ENCODE measurements around the gene MAML2. TPM values are rescaled to one million over a fixed set of nuclear protein-coding genes. Genes with fewer than 3 reads are reported as not detected.

Gene MAML2
- total and polyA plus RNA-seq, 2 donors: 7.9 to 25.6 TPM

GRCh38 chr11:96015906-96016565 lies 327.0 kb downstream of the MAML2 start:
- WGBS: 79% methylated on average over 4 of the region's 4 CpGs
- no peak for DNase-seq (ENCODE audit: extremely low spot score)
- Histone ChIP-seq H3K4me1 (ENCODE audit: insufficient read depth) (no peaks in the 10 kb centered on the region), H3K4me3 (ENCODE audit: low read depth, low read length) (no peak overlapping the region), H3K36me3 (ENCODE audit: insufficient read depth) (no peaks in the 10 kb centered on the region), H3K27ac (ENCODE audit: low read depth) (no peak overlapping the region)

GRCh38 chr11:96014217-96014616 lies 328.8 kb downstream of the MAML2 start:
- Histone ChIP-seq H3K4me3 (ENCODE audit: low read depth, low read length) (no peak overlapping the region), H3K36me3 (ENCODE audit: insufficient read depth) (no peaks in the 10 kb centered on the region), H3K4me1 (ENCODE audit: insufficient read depth) (no peaks in the 10 kb centered on the region), H3K27ac (ENCODE audit: low read depth) (no peak overlapping the region)
- DNase-seq (ENCODE audit: extremely low spot score): no peak
- 80% methylated on average over 3 of the region's 3 CpGs for WGBS

GRCh38 chr11:96013461-96014213 lies 329.4 kb downstream of the MAML2 start:
- Histone ChIP-seq H3K4me3 (ENCODE audit: low read depth, low read length) (no peak overlapping the region), H3K27ac (ENCODE audit: low read depth) (no peak overlapping the region), H3K4me1 (ENCODE audit: insufficient read depth) (no peaks in the 10 kb centered on the region), H3K36me3 (ENCODE audit: insufficient read depth) (no peaks in the 10 kb centered on the region)
- 80% methylated on average over 17 of the region's 17 CpGs for WGBS
- no peak for DNase-seq (ENCODE audit: extremely low spot score)

- Histone ChIP-seq H3K4me3 (ENCODE audit: low read depth, low read length) (no peak overlapping the region), H3K4me1 (ENCODE audit: insufficient read depth) (no peaks in the 10 kb centered on the region), H3K36me3 (ENCODE audit: insufficient read depth) (no peaks in the 10 kb centered on the region), H3K27ac (ENCODE audit: low read depth) (no peak overlapping the region)
- 6% methylated on average over 8 of the region's 8 CpGs for WGBS
- peak; percentile 78 for DNase-seq (ENCODE audit: extremely low spot score)
Measured at GRCh38 chr11:96012086-96012824, 330.7 kb downstream of the MAML2 start.

DNA sequence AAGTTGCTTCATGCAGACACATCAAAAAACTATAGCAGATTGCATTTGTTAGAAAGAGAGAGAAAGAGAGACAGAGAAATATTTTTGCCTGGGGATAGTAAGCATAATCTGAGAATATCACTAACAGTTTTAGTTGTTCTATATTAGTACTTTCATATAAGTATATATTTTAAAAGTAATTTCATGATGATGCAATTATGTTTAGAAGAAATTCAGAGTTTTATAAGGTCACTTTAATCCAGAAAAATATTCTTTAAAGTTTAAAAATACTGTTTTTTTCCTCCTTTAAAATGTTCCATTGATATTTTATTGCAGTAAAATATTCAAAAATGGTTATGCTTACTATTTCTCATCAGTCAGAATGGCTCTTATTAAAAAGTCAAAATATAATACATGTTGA lies 332.3 kb downstream of the MAML2 start:
- H3K36me3 ChIP-seq (ENCODE audit: insufficient read depth): no peaks in the 10 kb centered on the region
- no peaks in the 10 kb centered on the region for H3K4me1 ChIP-seq (ENCODE audit: insufficient read depth)
- H3K27ac ChIP-seq (ENCODE audit: low read depth): no peak overlapping the region
- H3K4me3 ChIP-seq (ENCODE audit: low read depth, low read length): no peak overlapping the region
- no peak for DNase-seq (ENCODE audit: extremely low spot score)

DNA sequence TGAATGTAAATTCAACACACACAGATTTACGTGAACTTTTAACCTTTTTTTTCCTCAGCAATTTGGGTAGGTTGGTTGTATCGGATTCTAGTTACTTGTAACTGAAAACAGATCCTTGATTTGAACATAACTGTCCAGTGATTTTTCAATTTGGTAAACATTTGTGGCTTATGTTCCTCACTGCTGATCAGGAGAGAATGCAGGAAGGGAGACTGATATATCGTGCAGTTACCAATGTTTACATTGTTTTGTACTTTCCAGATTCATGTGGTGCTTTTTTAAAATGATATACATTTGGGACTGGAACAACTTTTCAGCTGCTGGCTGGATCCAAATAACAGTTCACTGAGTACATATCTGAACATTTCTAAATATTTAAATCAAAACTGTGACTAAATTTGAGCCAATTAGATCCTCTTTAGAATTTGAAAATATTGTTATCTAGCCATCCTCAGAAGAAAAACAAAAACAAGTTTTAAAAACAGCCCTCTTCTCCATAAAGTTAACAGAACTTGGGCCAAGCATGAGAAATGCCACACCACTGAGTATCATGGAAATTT lies 334.8 kb downstream of the MAML2 start:
- DNase-seq (ENCODE audit: extremely low spot score): no peak
- H3K4me3 ChIP-seq (ENCODE audit: low read depth, low read length): no peak overlapping the region
- no peaks in the 10 kb centered on the region for H3K36me3 ChIP-seq (ENCODE audit: insufficient read depth)
- H3K27ac ChIP-seq (ENCODE audit: low read depth): no peak overlapping the region
- 47% methylated on average over 3 of the region's 3 CpGs for WGBS
- no peaks in the 10 kb centered on the region for H3K4me1 ChIP-seq (ENCODE audit: insufficient read depth)

- Histone ChIP-seq H3K4me1 (ENCODE audit: insufficient read depth) (no peaks in the 10 kb centered on the region), H3K4me3 (ENCODE audit: low read depth, low read length) (no peak overlapping the region), H3K27ac (ENCODE audit: low read depth) (no peak overlapping the region), H3K36me3 (ENCODE audit: insufficient read depth) (no peaks in the 10 kb centered on the region)
- DNase-seq (ENCODE audit: extremely low spot score): no peak
Measured at GRCh38 chr11:96006037-96006436, 337.0 kb downstream of the MAML2 start.

- H3K4me3 ChIP-seq (ENCODE audit: low read depth, low read length): no peak overlapping the region
- WGBS: 96% methylated on average over 1 of the region's 1 CpG
- no peaks in the 10 kb centered on the region for H3K4me1 ChIP-seq (ENCODE audit: insufficient read depth)
- H3K27ac ChIP-seq (ENCODE audit: low read depth): no peak overlapping the region
- H3K36me3 ChIP-seq (ENCODE audit: insufficient read depth): no peaks in the 10 kb centered on the region
- DNase-seq (ENCODE audit: extremely low spot score): no peak
Measured at GRCh38 chr11:96004862-96005261, 338.1 kb downstream of the MAML2 start.

GRCh38 chr11:96002754-96003290 lies 340.2 kb downstream of the MAML2 start:
- Histone ChIP-seq H3K4me1 (ENCODE audit: insufficient read depth) (no peaks in the 10 kb centered on the region), H3K4me3 (ENCODE audit: low read depth, low read length) (no peak overlapping the region), H3K27ac (ENCODE audit: low read depth) (no peak overlapping the region), H3K36me3 (ENCODE audit: insufficient read depth) (no peaks in the 10 kb centered on the region)
- 100% methylated on average over 1 of the region's 1 CpG for WGBS
- no peak for DNase-seq (ENCODE audit: extremely low spot score)

- DNase-seq (ENCODE audit: extremely low spot score): no peak
- Histone ChIP-seq H3K4me1 (ENCODE audit: insufficient read depth) (no peaks in the 10 kb centered on the region), H3K27ac (ENCODE audit: low read depth) (no peak overlapping the region), H3K36me3 (ENCODE audit: insufficient read depth) (no peaks in the 10 kb centered on the region), H3K4me3 (ENCODE audit: low read depth, low read length) (no peak overlapping the region)
- 93% methylated on average over 2 of the region's 2 CpGs for WGBS
Measured at GRCh38 chr11:96002339-96002738, 340.7 kb downstream of the MAML2 start.

GRCh38 chr11:96001037-96001436 lies 342.0 kb downstream of the MAML2 start:
- no peak for DNase-seq (ENCODE audit: extremely low spot score)
- H3K36me3 ChIP-seq (ENCODE audit: insufficient read depth): no peaks in the 10 kb centered on the region
- WGBS: 21% methylated on average over 5 of the region's 5 CpGs
- no peak overlapping the region for H3K4me3 ChIP-seq (ENCODE audit: low read depth, low read length)
- no peak overlapping the region for H3K27ac ChIP-seq (ENCODE audit: low read depth)
- H3K4me1 ChIP-seq (ENCODE audit: insufficient read depth): no peaks in the 10 kb centered on the region

- no peak for DNase-seq (ENCODE audit: extremely low spot score)
- Histone ChIP-seq H3K36me3 (ENCODE audit: insufficient read depth) (no peaks in the 10 kb centered on the region), H3K27ac (ENCODE audit: low read depth) (peak overlapping the region; percentile 87), H3K4me3 (ENCODE audit: low read depth, low read length) (no peak overlapping the region), H3K4me1 (ENCODE audit: insufficient read depth) (no peaks in the 10 kb centered on the region)
- 25% methylated on average over 8 of the region's 8 CpGs for WGBS
Measured at GRCh38 chr11:95999711-96000406, 343.1 kb downstream of the MAML2 start.

DNA sequence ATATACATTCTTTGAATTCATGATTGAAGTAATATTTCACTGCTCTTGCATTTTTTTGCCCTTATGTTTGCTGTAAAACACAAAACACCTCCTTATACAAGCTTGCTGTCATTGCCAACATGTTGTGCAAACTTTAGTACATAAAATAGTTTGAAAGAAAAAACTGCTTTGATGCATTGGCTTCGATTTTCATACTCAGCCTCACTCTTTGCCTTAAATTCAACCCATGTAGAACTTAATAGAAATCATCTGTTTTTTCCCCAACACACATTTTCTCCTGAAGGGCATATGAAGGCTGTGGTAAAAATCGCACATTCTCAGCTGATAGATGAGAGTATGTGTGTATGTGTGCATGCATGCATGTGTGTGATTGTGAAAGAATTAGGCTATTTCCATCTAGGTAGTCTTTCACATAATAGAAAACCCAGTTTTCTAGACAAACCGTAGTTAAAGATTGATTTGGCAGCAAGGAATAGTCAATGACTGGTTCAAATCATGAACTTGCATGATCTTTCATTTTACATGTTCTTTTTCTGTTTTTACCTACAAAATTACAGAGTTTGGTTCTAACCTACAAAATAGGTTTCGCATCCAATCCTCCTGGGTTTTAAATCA lies 346.3 kb downstream of the MAML2 start:
- H3K36me3 ChIP-seq (ENCODE audit: insufficient read depth): no peaks in the 10 kb centered on the region
- 82% methylated on average over 4 of the region's 4 CpGs for WGBS
- no peaks in the 10 kb centered on the region for H3K4me1 ChIP-seq (ENCODE audit: insufficient read depth)
- no peak overlapping the region for H3K4me3 ChIP-seq (ENCODE audit: low read depth, low read length)
- H3K27ac ChIP-seq (ENCODE audit: low read depth): no peak overlapping the region
- no peak for DNase-seq (ENCODE audit: extremely low spot score)

Measured in urinary bladder (tissue), 4 donors.